ENCODE results near the gene C6orf132. TPM values are rescaled to one million over a fixed set of nuclear protein-coding genes. Genes with fewer than 3 reads are reported as not detected.

The C6orf132 gene
- total and polyA plus RNA-seq, 2 of the 8 experiments (the other 6 are each of a cell fraction or from before 2014, with no cell fraction given): 31.5 to 64.0 TPM

GRCh38 chr6:42108071-42108470, 34.3 kb downstream of the C6orf132 start:
- no peaks in the 10 kb centered on the region for H3K79me1 ChIP-seq (ENCODE audit: low read depth, low read length)
- WGBS, 2 experiments (ENCODE audit: extremely low coverage in 1 of 2, insufficient coverage in 1 of 2, insufficient read length in 1 of 2, insufficient replicate concordance in 2 of 2, low coverage in 1 of 2, low lambda C conversion rate in 2 of 2, missing lambda C conversion rate in 1 of 2): 94% methylated on average over 2 of the region's 2 CpGs; no CpG with 5 or more reads in 1 of the 2 experiments
- CTCF ChIA-PET (ENCODE audit: partially characterized antibody): interaction anchor here (0.7 to 7.3 kb wide), 9 partner anchors 9 to 107 kb away, joined by 3 to 119 read pairs (median 5); no protein-coding TSS in a partner anchor
- TF ChIP-seq RBBP5 (IDR thresholded peaks at IDR 0.05; ENCODE audit: borderline replicate concordance, low read depth, low read length): no peak
- TF ChIP-seq SIX5 (IDR thresholded peaks at IDR 0.05; ENCODE audit: low read depth, low read length): no peak
- TF ChIP-seq CTCF (IDR thresholded peaks at IDR 0.05; ENCODE audit: control extremely low read depth in 1 of 3, insufficient read depth in 1 of 3, low read depth in 1 of 3, low read length in 3 of 3): no peak
- no peak for TF ChIP-seq RFX5 (IDR thresholded peaks at IDR 0.05; ENCODE audit: borderline replicate concordance, low read depth, low read length)

More at GRCh38 chr6:42108071-42108470, 34.3 kb downstream of the C6orf132 start:
- H2AFZ ChIP-seq (ENCODE audit: low read length): no peak overlapping the region
- H3K4me2 ChIP-seq (ENCODE audit: insufficient read depth in 1 of 2, low read depth in 2 of 2, low read length in 2 of 2): no peak overlapping the region
- no peak overlapping the region for H2BK20ac ChIP-seq (ENCODE audit: low read length)
- H2AK5ac ChIP-seq (ENCODE audit: low read depth, low read length): no peak overlapping the region
- no peak overlapping the region for H3K23ac ChIP-seq (ENCODE audit: insufficient read length)
- no peak overlapping the region for H3K4me3 ChIP-seq (ENCODE audit: extremely low read depth in 1 of 4, insufficient read depth in 2 of 4, low read depth in 3 of 4, low read length in 4 of 4)
- no peak overlapping the region for H3K18ac ChIP-seq (ENCODE audit: extremely low read depth, low read length)
- FAIRE-seq (no peak), DNase-seq (ENCODE audit: low read depth in 1 of 2, low spot score in 2 of 2) (no peak)
- H3K27ac ChIP-seq (ENCODE audit: low read depth, low read length): no peak overlapping the region
- H3K27me3 ChIP-seq (replicated peaks in 1 of 4; ENCODE audit: control insufficient read depth in 3 of 4, extremely low read depth in 1 of 4, insufficient read depth in 3 of 4, low read length in 3 of 4): no peaks in the 10 kb centered on the region; a peak in 1 of 7 replicates
- peaks cover 6 to 34% (median 21%) of the 10 kb centered on the region in 4 experiments; a peak in 7 of 8 replicates for H3K36me3 ChIP-seq (ENCODE audit: control insufficient read depth in 2 of 4, insufficient read depth in 4 of 4, low read length in 3 of 4)
- H3K56ac ChIP-seq (replicated peaks; ENCODE audit: insufficient read length, low read depth, low read length): no peak overlapping the region
- H3K4me1 ChIP-seq (replicated peaks in 1 of 4; ENCODE audit: control insufficient read depth in 3 of 4, insufficient read depth in 4 of 4, low read length in 3 of 4): peaks cover 0 to 7% (median 4%) of the 10 kb centered on the region in 4 experiments; a peak in 6 of 7 replicates
- H3K23me2 ChIP-seq (ENCODE audit: low read depth, low read length): no peaks in the 10 kb centered on the region; the same call in 1 of the 2 replicates
- peaks cover 0 to 16% of the 10 kb centered on the region in 2 experiments; a peak in 1 of 4 replicates for H3K79me2 ChIP-seq (ENCODE audit: control insufficient read depth in 1 of 2, insufficient read depth in 2 of 2, low read length in 2 of 2)
- H2BK15ac ChIP-seq (ENCODE audit: low read length): no peak overlapping the region
- H4K91ac ChIP-seq (replicated peaks; ENCODE audit: insufficient read length, low read length): no peak overlapping the region
- no peak overlapping the region for H4K8ac ChIP-seq (ENCODE audit: extremely low read depth, insufficient read depth, low read length)
- H3K9ac ChIP-seq (replicated peaks in 1 of 4; ENCODE audit: extremely low read depth in 1 of 4, low read depth in 3 of 4, low read length in 3 of 4): no peak overlapping the region
- H2BK12ac ChIP-seq (ENCODE audit: low read depth, low read length): no peak overlapping the region
- no peaks in the 10 kb centered on the region for H3K9me3 ChIP-seq (ENCODE audit: insufficient read depth in 2 of 2, low read depth in 1 of 2, low read length in 1 of 2)
- H3K14ac ChIP-seq (ENCODE audit: insufficient read length): no peak overlapping the region
- no peak overlapping the region for H4K5ac ChIP-seq (ENCODE audit: insufficient read length, low read depth, low read length)
- no peak overlapping the region for H2BK5ac ChIP-seq (ENCODE audit: low read depth, low read length)
- no peak overlapping the region for H3K4ac ChIP-seq (replicated peaks; ENCODE audit: insufficient read length, low read depth, low read length)
- peaks cover 4 to 19% of the 10 kb centered on the region in 2 experiments for H4K20me1 ChIP-seq (replicated peaks in 1 of 2; ENCODE audit: control insufficient read depth in 1 of 2, insufficient read depth in 2 of 2, low read length in 2 of 2)
- H2BK120ac ChIP-seq (replicated peaks; ENCODE audit: low read depth, low read length): no peak overlapping the region
- POLR2A ChIA-PET (ENCODE audit: partially characterized antibody): interaction anchor here (0.8 to 6.6 kb wide), 6 partner anchors 9 to 35 kb away, joined by 3 to 50 read pairs (median 4); partner anchors contain the start of gene C6orf132

Data from H1 (cell line).